CD14-positive monocyte (primary cell): ENCODE measurements around the gene ZNF570. TPM values are rescaled to one million over a fixed set of nuclear protein-coding genes. Genes with fewer than 3 reads are reported as not detected.
A peak's percentile ranks its signal among the peaks of the same experiment; 100 is the strongest.

ENCODE experiments used
- DNase-seq, 3 donors: peaks; one replicate each; pipeline ENCODE4 v3.0.0-alpha.2; 2011 to 2022
- H2AFZ ChIP-seq: 2 replicates; pipeline ENCODE4 v1.6.0; 2012; ENCODE audit warnings: mild to moderate bottlenecking, low read depth, low read length, inconsistent platforms; ENCODE audit not compliant: insufficient read depth, poor library complexity, severe bottlenecking
- H3K27ac ChIP-seq, 2 donors: 1 replicate in 1 of 2; 2 replicates in 1 of 2; pipeline ENCODE4 v1.5.1; 2012 to 2013; ENCODE audit warnings: low read length in 2 of 2, control low read depth in 1 of 2, inconsistent platforms in 1 of 2, low read depth in 1 of 2, mild to moderate bottlenecking in 1 of 2
- H3K27me3 ChIP-seq, 2 donors: one replicate each; pipeline versions ENCODE4 v1.6.0 to v1.6.1; 2011 to 2013; ENCODE audit warnings: low read length in 2 of 2; ENCODE audit not compliant: control insufficient read depth in 2 of 2, insufficient read depth in 2 of 2
- H3K36me3 ChIP-seq, 2 donors: replicated peaks in 1 of 2; 1 replicate in 1 of 2; 2 replicates in 1 of 2; pipeline versions ENCODE4 v1.5.1 to v1.6.1; 2012 to 2013; ENCODE audit warnings: low read length in 2 of 2, control low read depth in 1 of 2, inconsistent platforms in 1 of 2, mild to moderate bottlenecking in 1 of 2; ENCODE audit not compliant: insufficient read depth in 2 of 2, control insufficient read depth in 1 of 2
- H3K4me1 ChIP-seq, 2 donors: 1 replicate in 1 of 2; 2 replicates in 1 of 2; pipeline versions ENCODE4 v1.5.1 to v1.6.1; 2012 to 2013; ENCODE audit warnings: low read length in 2 of 2, control low read depth in 1 of 2, inconsistent platforms in 1 of 2, mild to moderate bottlenecking in 1 of 2, moderate library complexity in 1 of 2; ENCODE audit not compliant: insufficient read depth in 2 of 2, control insufficient read depth in 1 of 2
- H3K4me2 ChIP-seq: replicated peaks from 2 replicates; pipeline ENCODE3; 2012; ENCODE audit warnings: low read length, moderate library complexity, mild to moderate bottlenecking; ENCODE audit not compliant: poor library complexity, severe bottlenecking; ENCODE audit errors: extremely low read depth
- H3K4me3 ChIP-seq, 3 experiments: fragments of 200-600 bp in 1 of 3; sonication (generic) in 1 of 3; replicated peaks in 1 of 3; 1 replicate in 2 of 3; 2 replicates in 1 of 3; pipeline ENCODE4 v1.5.1; 2011 to 2013; ENCODE audit warnings: low read length in 3 of 3, mild to moderate bottlenecking in 3 of 3, control low read depth in 2 of 3, low read depth in 2 of 3, inconsistent platforms in 1 of 3, moderate library complexity in 1 of 3
- H3K79me2 ChIP-seq: 2 replicates; pipeline ENCODE4 v1.6.0; 2012; ENCODE audit warnings: mild to moderate bottlenecking, control low read depth, inconsistent platforms, low read length, moderate library complexity; ENCODE audit not compliant: insufficient read depth
- H3K9ac ChIP-seq: 2 replicates; pipeline ENCODE4 v1.6.0; 2017; ENCODE audit warnings: low read length, mild to moderate bottlenecking; ENCODE audit not compliant: insufficient read depth, poor library complexity, severe bottlenecking
- H3K9me3 ChIP-seq, 2 donors: replicated peaks in 1 of 2; 1 replicate in 1 of 2; 2 replicates in 1 of 2; pipeline versions ENCODE4 v1.5.1 to v1.6.1; 2012 to 2013; ENCODE audit warnings: low read length in 2 of 2, control low read depth in 1 of 2; ENCODE audit not compliant: control insufficient read depth in 1 of 2, insufficient read depth in 1 of 2
- H4K20me1 ChIP-seq: 2 replicates; pipeline ENCODE4 v1.6.0; 2012; ENCODE audit warnings: mild to moderate bottlenecking, low read length, control low read depth, moderate library complexity; ENCODE audit not compliant: insufficient read depth
- H3K27ac Mint-ChIP-seq, 7 donors: one replicate each; pipeline ENCODE4 v1.8.0; 2020; ENCODE audit warnings: mild to moderate bottlenecking in 7 of 7, mixed read lengths in 7 of 7, moderate library complexity in 6 of 7, inconsistent platforms in 2 of 7
- H3K27me3 Mint-ChIP-seq, 3 donors: one replicate each; pipeline ENCODE4 v1.8.0; 2021 to 2022; ENCODE audit warnings: low read depth in 3 of 3, mild to moderate bottlenecking in 3 of 3, mixed read lengths in 3 of 3, moderate library complexity in 3 of 3, inconsistent platforms in 1 of 3
- H3K36me3 Mint-ChIP-seq, 2 donors: one replicate each; pipeline ENCODE4 v1.8.0; 2020; ENCODE audit warnings: mixed read lengths in 2 of 2, inconsistent platforms in 1 of 2, mild to moderate bottlenecking in 1 of 2
- H3K4me1 Mint-ChIP-seq: one replicate; pipeline ENCODE4 v1.8.0; 2020; ENCODE audit warnings: mild to moderate bottlenecking, mixed read lengths
- H3K4me3 Mint-ChIP-seq, 2 donors: one replicate each; pipeline ENCODE4 v1.8.0; 2020; ENCODE audit warnings: mild to moderate bottlenecking in 2 of 2, mixed read lengths in 2 of 2, moderate library complexity in 1 of 2
- H3K9me3 Mint-ChIP-seq, 7 donors: one replicate each; pipeline ENCODE4 v1.8.0; 2020 to 2022; ENCODE audit warnings: mixed read lengths in 7 of 7, mild to moderate bottlenecking in 6 of 7, moderate library complexity in 6 of 7, inconsistent platforms in 2 of 7
- CTCF ChIP-seq: fragments of 200-600 bp; IDR thresholded peaks from one replicate; pipeline ENCODE4 v1.8.0; 2022; ENCODE audit warnings: antibody characterized with exemption, mild to moderate bottlenecking
- WGBS: methylation state at CpG from one replicate; pipeline ENCODE4 v1.1.5; 2013; ENCODE audit warnings: missing lambda C conversion rate; ENCODE audit not compliant: insufficient coverage; 5-methylcytosine and 5-hydroxymethylcytosine counted together
- intact Hi-C, 2 donors: fragments of 100-400 bp; cut with micrococcal nuclease; formaldehyde crosslinking; loops; one replicate each; pipeline versions ENCODE4 v1.15.0 to v1.15.1; 2023
- polyA plus RNA-seq, 3 donors: library from polyadenylated mRNA; depleted of rRNA in 1 of 3; unstranded in 2 of 3; stranded (reverse) in 1 of 3; fragments of 300-500 nt in 2 of 3; fragments of >200 nt in 1 of 3; fragmentation: Illumina TruSeq in 2 of 3; gene quantifications; 1 replicate in 2 of 3; 2 replicates in 1 of 3; pipeline ENCODE4 v1.2.3, GENCODE V29; 2012 to 2021

Gene ZNF570
- polyA plus RNA-seq, 3 donors: 0.12 to 1.1 (median 0.80) TPM

GRCh38 chr19:37466277-37466797 is 2.8 kb upstream of the ZNF570 start:
- Histone ChIP-seq H4K20me1 (no peaks in the 10 kb centered on the region), H3K4me1 (peaks cover 26 to 33% of the 10 kb centered on the region in 2 donors), H3K79me2 (no peaks in the 10 kb centered on the region), H3K27me3 (no peaks in the 10 kb centered on the region), H2AFZ (peak overlapping the region; percentile 97), H3K4me2 (peak overlapping the region; percentile 89), H3K9ac (peak overlapping the region; percentile 76), H3K9me3 (peaks cover 29 to 48% of the 10 kb centered on the region in 2 donors), H3K27ac (peak overlapping the region; percentile 74 to 86), H3K36me3 (peaks cover 5 to 38% of the 10 kb centered on the region in 2 donors), H3K4me3 (peak overlapping the region; percentile 45 to 98 (median 64))
- TF ChIP-seq CTCF: no peak
- no peaks in the 10 kb centered on the region for H3K27me3 Mint-ChIP-seq
- intact Hi-C loops: loop anchor here (2.0 to 10.0 kb wide), 8 partner anchors 94 to 782 kb away; partner anchors contain the start of genes ZNF527 (in 2 of the 2), ZNF345 (in 1 of the 2), ZNF383 (in 1 of the 2) and ZNF567 (in 1 of the 2)
- peak overlapping the region; percentile 96 to 98 for H3K4me3 Mint-ChIP-seq
- peaks cover 12 to 18% of the 10 kb centered on the region in 2 donors for H3K36me3 Mint-ChIP-seq
- H3K27ac Mint-ChIP-seq: peak overlapping the region in 6 of 7 donors; percentile 67 to 95 (median 90)
- H3K4me1 Mint-ChIP-seq: peaks cover 30% of the 10 kb centered on the region
- 5% methylated on average over 12 of the region's 25 CpGs for WGBS
- DNase-seq: no peak
- H3K9me3 Mint-ChIP-seq: peaks cover 16 to 46% (median 26%) of the 10 kb centered on the region in 7 donors

- Histone ChIP-seq H3K9me3 (peaks cover 29 to 48% of the 10 kb centered on the region in 2 donors), H3K27me3 (no peaks in the 10 kb centered on the region), H2AFZ (peak within 1 kb of the TSS; percentile 97), H3K36me3 (peaks cover 5 to 38% of the 10 kb centered on the region in 2 donors), H3K9ac (peak within 1 kb of the TSS; percentile 76), H3K4me1 (peaks cover 26 to 33% of the 10 kb centered on the region in 2 donors), H3K27ac (peak within 1 kb of the TSS; percentile 74 to 86), H3K4me3 (peak within 1 kb of the TSS; percentile 45 to 98 (median 64)), H4K20me1 (no peaks in the 10 kb centered on the region), H3K4me2 (peak within 1 kb of the TSS; percentile 89), H3K79me2 (no peaks in the 10 kb centered on the region)
- no peak for TF ChIP-seq CTCF
- peaks cover 12 to 18% of the 10 kb centered on the region in 2 donors for H3K36me3 Mint-ChIP-seq
- peak within 1 kb of the TSS; percentile 96 to 98 for H3K4me3 Mint-ChIP-seq
- under 1% methylated on average over 58 of the region's 62 CpGs for WGBS
- peaks cover 30% of the 10 kb centered on the region for H3K4me1 Mint-ChIP-seq
- no peaks in the 10 kb centered on the region for H3K27me3 Mint-ChIP-seq
- H3K27ac Mint-ChIP-seq: peak within 1 kb of the TSS; percentile 67 to 95 (median 90)
- DNase-seq: peak; percentile 75 to 81 (median 78)
- intact Hi-C loops: loop anchor here (2.0 to 10.0 kb wide), 8 partner anchors 95 to 782 kb away; partner anchors contain the start of genes ZNF527 (in 2 of the 2), ZNF345 (in 1 of the 2), ZNF383 (in 1 of the 2) and ZNF567 (in 1 of the 2)
- peaks cover 16 to 46% (median 26%) of the 10 kb centered on the region in 7 donors for H3K9me3 Mint-ChIP-seq
Measured at GRCh38 chr19:37466798-37467607, 2.2 kb upstream of the ZNF570 start, which contains the start of gene ZNF569. Gene ZNF569, minus strand, starts transcription at chr19:37467444. Its CDS starts 22,523 bp downstream, at chr19:37444921.
